GM18526 (cell line): Measurements from ENCODE around the gene CCL1.

Experiments used
- POLR2A ChIP-seq: IDR thresholded peaks from 3 replicates; pipeline ENCODE4 v1.6.1; 2011; ENCODE audit not compliant: insufficient read length; ENCODE audit errors: extremely low read depth

Gene CCL1

DNA sequence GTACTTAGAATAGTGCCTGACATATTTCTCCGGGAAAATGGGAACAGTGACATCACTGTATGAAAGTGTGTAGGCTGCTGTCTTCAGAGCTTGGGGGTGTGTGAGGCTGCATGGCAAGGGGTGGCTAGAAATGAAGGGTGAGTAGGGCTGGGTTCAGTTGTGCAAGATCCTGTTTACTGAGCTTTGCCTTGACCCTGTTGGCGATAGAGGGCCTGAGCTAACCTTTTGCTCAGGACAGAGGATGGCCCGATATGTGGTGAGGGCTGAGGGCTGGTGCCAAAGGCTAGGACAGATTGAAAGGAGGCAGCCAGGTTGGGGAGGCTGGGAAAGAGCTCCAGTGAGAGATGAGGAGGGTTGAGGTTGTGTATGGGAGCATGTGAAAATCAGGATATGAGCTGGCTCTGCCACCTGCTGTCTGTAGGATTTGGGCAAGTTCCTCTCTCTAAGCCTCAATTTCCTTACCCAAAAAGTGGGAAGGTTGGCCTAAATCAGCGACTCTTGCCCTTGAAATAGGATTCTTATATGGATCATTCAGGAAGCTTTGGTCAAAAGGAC is 6.0 kb upstream of the CCL1 start:
- TF ChIP-seq POLR2A: no peak

DNA sequence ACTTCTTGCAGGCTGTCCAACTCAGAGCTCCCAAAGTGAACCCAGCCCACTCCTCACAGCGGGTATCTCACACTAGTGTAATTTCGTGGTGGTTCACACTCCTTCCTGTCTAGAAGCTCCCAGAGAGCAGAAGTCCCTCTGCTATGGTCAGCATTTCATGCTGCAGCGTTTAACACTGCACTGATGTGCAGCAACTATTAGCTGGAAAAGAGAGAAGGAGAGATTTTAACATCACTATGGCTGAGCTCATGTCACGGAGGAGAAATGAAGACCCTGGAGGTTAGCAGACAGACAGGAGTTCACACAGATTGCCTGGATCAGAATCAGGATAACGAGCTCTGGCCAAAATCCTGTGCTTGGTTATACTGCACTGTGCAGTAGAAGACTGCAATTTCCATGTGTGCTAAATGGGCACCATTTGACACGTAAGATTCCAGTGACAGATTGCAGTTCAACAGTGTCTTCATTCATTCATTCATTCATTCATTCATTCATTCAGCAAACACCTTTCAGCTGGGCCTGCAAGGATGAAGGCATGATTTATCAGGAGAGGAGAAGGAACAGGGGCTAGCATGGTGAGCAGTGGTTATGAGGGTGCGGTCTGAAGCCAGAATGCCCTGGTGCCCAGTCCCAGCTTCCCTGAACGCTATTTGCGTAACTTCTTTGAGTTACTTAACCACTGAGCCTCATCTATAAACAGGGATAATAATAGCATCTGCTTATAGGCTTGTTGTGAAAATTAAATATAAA is 5.3 kb upstream of the CCL1 start:
- TF ChIP-seq POLR2A: no peak

DNA sequence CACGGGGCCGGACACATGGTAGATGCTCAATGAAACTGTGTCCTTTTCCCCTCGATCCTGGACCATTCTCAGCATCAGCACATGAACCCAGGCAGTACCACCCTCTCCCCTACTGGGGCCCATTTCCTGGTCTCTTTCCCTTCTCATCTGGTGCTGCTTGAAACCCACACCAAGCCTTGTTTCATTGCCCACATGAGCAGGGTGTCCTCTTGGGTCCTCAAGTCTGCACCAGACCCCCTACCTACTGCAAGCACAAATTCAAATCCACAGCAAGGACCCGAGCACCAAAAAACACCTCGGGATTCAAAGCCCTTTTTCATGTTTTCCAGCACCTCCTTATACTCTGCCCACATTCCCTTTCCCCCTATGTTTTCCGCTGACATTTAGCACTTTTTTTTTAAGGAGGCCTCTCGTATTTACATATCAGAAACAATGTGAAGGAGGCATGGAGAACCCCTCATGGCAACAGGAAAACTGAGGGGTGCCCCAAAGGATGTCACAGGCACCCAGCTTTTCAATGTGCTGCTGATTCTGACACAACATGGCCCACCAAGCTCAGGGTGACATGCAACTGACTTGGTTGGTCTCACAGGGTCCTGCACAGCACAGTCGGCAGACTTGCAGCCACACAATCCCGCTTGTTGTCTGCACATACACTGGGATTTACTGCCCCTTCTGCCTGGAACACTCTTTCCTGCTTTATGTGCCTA is 4.6 kb upstream of the CCL1 start:
- TF ChIP-seq POLR2A: no peak

DNA sequence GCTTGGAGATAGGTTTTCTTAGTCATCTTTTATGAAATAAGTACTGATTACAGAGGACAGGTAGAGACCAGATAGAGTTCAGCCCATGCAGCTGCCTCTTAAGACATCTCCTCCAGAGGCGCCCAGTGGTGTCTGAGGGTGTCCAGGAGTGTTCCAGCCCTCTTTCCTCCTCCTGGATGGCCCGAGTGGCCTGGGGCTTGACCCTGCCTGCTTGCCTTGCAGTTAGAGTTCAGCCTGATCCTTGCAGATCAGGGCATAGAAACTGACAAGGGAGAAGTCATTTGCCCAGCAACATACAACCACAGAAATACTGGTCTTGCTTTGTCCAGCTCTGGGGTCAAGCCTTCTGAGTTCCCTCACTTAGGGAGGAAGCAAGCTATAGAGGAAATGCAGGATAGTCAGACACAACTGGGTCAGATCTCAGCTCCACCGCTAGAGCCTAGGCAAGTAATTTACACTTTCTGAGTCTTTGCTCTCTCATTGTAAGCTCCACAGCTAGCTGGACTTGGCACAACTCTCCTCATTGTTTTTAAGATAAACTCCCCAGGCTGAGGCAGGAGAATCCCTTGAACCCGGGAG is 3.6 kb upstream of the CCL1 start:
- no peak for TF ChIP-seq POLR2A

DNA sequence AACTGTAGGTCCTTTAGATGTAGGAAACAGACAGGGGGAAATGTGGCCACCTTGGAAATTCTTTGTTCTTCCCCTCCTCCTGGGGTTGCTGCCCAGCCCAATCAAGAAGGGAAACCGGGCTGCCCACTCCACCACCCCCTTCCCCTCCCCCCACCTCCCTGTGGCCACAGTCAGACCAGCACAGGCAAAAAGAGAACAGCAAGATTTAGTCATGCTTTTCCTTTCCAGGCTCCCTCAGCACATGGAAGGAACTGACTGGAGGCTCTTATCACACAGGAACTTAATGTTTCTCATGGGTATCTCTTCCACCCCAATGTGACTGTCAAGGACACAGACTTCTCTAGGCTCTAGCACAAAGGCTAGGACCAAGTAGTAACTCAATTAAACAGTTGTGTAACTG is 3.0 kb upstream of the CCL1 start:
- no peak for TF ChIP-seq POLR2A

DNA sequence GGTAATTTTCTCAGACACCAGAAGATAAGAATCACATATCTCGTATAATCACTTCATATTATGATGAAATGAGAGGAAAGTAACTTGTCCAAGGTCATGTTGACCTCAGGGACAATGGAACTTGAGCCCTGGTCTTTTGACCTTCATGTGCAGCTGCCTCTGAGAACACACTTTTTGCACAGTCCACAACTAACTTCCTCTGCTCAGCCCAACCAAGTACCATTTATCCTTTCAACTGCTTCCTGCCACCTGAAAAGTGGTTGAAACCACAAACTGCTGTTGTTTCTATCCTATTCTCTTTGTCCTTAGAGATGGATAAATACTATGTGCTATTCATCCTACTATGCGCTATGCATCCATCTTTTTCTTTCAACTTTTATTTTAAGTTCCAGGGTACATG is 2.3 kb upstream of the CCL1 start:
- no peak for TF ChIP-seq POLR2A

DNA sequence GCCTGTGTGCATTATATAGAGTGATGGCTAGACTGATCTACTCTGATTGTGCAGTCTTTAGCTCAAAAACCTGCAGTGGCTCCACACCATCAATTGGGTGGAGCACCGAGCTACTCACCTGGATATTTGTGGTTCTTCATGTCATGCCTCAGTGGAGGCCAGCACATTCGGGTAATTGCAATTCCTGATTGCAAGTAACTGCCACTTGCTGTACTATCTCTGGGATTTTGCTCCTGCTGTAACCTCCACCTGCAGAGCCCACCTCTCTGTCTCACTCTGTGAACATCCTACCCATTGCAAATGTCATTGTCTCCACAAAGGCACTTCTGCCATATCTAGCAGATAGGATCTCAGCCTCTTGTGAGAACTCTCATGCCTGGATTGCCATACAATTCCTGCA is 1.7 kb upstream of the CCL1 start:
- TF ChIP-seq POLR2A: no peak

DNA sequence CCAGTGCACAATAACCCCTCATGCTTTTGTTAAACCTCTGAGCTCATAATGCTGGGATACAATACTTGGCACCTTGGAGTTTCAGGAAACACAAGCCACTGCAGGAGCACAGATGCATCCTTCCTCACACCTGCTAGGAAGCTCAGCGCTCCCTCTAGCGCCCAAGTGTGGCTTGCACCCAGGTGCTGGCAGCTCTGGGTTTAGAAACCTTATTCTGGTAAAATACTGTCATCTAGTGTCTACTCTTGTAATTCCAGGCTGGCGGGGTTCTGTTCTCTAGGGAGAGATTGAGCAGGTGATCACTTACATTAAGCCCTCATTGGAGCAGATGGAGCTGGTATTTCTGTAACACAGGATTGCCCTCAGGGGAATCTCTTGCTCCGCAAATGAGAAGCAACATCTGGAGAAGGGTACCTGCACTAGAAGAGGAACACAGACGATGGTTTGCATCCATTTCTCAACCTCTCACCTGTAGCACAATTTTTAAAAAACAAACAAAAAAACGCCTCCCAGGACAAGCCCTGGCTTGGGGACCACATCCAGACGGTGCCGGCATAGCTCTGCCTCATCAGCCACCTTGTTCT is 1.5 kb downstream of the CCL1 start:
- TF ChIP-seq POLR2A: no peak

DNA sequence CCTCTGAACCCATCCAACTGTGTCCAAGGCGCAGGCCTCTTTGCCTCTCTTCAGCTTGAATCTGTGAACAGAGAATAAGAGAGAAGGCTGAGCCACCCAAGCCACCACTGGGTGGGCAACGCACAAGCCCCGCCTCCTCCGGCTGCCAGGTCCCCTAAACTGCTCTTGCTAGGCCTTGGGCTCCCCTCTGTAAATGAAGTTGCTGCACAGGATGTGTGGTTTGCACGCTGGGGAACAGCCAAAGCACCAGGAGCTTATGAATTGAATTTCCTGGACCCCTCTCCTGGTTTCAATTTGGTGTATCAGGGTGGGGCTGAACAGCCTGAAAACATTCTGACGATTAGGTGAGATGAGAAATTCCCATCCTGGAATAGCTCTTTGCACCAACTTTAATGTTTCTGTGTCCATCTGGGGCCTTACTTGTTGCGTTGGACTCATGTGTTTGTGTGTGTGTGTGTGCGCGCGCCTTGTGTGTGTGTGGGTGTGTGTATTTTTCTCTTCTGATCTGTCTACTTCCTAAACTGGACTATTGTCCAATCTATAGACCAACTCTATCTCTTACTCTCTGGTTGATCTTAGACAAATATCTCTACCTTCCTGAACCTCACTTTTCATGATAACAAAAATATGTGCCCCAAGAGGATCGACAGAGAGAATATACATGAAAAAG is 2.3 kb downstream of the CCL1 start:
- no peak for TF ChIP-seq POLR2A

DNA sequence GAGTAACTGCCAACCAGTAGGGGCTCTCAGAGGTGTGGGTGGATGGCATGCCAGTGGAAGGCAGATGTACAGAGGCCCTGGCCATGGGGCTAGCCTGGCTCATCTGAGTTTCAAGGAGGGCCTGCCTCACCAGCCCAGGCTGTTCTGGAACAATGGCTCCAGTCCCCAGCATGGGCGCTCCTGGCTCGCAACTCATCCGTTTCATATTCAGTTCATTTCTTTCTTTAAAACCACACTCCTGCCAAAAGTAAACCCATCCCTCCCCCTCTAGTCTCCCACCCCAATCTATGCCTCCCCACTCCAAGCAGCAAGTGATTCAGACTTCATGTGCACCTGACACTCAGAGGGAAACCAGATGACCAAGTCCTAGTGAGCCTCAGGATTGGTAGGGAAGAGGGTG is 4.4 kb downstream of the CCL1 start:
- TF ChIP-seq POLR2A: no peak

DNA sequence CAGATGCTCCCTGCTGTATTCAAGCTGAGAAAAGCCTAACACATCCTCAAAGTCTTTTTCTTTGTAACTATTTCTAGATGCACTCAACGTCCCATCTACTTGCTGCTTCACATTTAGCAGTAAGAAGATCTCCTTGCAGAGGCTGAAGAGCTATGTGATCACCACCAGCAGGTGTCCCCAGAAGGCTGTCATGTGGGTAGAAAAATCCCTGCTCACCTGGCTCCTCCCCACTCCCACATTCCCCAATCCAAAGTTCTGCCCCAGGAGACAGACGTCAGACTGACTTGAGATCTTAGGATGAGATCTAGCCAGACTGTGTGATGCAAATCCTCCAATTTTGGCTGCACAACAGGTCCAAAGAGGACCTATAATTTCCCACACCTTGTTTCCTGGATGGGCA is 5.6 kb downstream of the CCL1 start:
- no peak for TF ChIP-seq POLR2A

DNA sequence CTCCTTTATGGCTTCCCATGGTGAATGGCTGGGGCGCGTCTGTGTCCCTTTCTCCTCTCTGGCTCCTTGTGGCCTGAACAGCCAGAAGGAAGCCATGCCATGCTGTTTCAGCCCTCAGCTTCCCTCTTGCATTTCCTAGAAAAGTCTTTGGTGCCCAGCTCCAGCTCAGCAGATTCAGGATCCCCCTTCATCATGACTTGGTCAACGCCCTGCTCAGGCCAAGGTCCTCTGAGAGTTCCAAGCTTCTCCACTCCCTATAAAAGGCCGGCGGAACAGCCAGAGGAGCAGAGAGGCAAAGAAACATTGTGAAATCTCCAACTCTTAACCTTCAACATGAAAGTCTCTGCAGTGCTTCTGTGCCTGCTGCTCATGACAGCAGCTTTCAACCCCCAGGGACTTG is 6.8 kb downstream of the CCL1 start, which contains the start of gene CCL13:
Gene CCL13 (plus strand): TSS at position 287 of the 400 bp plus-strand sequence. CDS start 47 bp downstream, at position 334.
- TF ChIP-seq POLR2A: no peak

DNA sequence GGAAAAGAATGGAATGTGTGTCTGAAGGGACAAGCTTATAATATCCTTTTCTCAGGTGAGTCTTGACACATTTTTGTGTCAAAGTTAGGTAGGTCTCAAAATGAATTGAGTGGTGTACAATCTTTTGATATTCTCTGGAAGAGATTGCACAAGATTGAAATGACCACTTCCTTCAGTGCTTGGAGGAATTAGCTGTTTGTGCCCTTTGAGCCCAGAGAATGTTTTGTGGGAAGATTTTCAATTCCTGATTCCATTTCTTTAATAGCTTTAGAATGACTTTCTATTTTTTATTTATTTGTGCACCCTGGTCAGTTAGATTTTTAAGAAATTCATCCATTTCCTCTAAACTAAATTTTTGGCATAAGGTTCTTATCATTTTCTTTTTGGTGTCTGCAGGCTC is 8.4 kb downstream of the CCL1 start:
- no peak for TF ChIP-seq POLR2A

DNA sequence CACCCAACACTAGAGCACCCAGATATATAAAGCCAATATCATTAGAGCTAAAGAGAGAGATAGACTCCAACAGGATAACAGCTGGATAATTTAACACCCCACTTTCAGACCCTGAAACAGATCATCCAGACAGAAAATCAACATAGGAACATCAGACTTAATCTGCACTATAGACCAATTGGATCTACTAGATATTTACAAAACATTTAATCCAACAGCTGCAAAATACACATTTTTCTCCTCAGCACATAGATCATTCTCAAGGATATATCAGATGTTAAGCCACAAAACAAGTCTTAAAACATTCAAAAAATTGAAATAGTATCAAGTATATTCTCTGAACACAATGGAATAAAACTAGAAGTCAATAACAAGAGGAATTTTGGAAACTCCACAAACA is 10.8 kb downstream of the CCL1 start:
- TF ChIP-seq POLR2A: no peak

DNA sequence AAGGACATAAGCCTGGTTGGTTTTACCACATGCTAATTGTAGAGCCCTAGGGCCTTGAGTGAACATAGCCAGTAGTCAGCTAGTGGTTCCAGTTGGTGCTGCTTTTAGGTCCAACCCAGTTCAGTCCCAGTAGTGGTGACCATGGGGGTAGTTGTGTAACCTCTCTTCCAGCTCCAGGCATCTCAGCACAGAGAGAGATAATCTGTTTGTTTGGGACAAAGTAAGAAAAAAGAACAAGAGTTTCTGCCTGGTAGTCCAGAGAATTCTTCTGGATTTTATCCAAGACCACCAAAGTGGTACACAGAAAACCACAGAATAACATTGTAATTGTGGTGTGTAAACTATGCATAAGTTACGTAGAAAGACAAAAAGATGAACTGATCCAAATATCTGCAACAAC is 11.9 kb downstream of the CCL1 start:
- TF ChIP-seq POLR2A: no peak
